Stimulated activated CD4-positive, alpha-beta T cell treated with anti-CD3 and anti-CD28 coated beads, Interleukin-1b, Interleukin-23, amount 100 ng/mL, for 24 hours (primary cell): Measurements from ENCODE around the gene STK39.

Experiments used
- DNase-seq, 4 experiments: peaks; one replicate each; pipeline ENCODE4 v3.0.0-alpha.2; 2020; ENCODE audit warnings: low read depth in 4 of 4, low spot score in 1 of 4

The STK39 gene

DNA sequence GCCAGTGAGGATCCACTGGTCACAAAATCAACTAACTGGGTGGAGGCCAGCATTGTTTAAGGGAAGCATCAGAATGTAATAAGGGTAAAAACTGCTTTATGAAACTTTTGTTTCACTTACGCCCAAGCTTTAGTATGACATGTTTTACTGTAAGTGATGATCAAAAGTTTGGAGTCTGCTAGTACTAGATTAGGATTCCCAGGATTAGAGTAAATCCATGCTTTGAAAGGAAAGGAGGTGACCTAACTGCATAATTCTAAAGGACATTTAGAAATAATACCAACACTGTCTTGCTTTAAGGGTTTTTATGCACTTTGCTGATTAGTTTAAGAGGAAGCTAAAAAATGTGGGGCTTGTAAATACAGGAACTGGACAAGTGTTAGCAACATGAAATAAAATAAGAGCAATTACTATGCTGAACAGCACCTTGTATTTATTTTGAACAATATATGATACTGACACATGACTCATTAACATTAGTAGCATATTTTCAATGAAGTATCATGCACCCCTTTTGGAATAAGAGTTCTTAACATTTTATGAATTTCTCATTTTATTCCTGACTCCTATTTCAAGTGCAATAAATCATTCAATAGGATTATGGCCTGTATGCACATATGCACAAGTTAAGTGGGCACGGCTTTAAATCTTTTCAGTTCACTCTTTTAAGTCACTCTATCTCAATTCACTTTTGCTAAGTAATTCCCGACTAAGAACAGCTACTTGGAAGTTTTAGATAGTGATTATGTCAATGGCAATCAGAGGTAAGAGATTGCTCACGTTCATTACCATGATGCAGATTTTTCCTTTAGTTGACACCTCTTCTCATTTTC, 62.5 kb downstream of the STK39 start:
- no peak for DNase-seq

DNA sequence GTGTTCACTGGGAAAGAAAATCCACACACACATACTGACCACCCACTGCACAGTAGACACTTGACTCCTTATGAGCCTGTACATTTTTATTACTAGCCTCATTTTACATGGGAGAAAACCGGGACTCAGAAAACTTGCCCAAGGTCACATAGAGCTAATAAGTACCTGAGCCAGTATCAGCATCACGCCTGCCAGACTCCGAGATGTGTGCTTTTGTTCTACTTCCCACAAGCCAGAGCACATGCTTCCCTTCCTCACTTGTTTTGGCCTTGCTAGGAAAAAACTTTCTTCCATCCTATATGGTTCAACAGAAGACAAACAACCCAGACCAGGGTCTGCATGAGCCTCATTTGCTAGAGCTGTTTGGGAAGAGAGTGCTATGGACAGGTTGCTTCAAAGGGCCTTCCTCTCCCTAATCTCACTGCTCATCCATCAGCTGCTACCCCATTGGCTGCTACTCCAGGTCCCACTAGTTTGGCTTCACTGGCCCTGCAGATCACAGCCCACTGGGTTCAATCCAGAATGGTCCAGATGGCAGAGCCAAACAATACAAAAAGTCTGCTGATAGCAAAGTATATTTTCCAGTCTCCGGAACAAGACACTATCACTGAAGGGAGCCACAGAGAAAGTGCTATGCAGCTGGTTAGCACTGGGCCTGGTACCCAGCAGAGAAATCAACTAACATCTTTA, 63.9 kb downstream of the STK39 start:
- DNase-seq: no peak

GRCh38 chr2:168182550-168183249, 64.7 kb downstream of the STK39 start:
- DNase-seq: no peak

DNA sequence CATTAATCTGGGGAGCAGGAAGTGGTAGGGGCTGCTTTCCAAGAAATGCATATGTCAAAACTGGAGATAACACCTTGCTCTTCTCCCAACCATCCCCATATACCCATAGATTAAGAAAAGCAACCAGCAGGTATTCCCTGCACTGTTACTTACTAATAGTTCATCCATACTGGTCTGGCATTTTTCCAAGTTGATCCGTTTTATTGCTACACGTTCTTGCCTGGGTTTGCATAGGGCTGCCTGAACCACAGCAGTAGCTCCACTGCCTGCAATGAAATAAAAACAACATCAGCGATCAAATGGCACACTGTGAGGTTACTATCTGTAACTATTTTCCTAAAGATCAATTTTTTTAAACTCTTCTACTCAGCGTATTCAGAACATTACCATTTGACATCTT, 65.6 kb downstream of the STK39 start:
- no peak for DNase-seq

DNA sequence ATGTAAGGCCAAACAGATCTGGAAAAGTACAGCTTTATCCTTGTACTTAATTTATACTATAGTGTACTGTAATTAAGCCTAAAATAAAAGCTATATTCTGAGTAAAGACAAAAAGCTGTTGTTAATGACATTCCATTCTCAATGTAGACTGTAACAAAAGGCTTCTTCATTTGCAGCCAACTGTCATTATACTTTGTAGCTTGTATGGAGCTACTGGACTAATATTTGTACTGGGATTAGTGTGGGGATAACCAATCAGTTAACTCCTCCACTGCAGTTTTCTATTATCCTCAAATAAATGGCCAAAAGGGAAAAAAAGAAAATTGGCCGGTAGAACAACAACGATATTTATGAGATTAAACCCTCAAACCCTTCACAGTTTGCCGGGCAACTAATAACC, 66.5 kb downstream of the STK39 start:
- DNase-seq: no peak

DNA sequence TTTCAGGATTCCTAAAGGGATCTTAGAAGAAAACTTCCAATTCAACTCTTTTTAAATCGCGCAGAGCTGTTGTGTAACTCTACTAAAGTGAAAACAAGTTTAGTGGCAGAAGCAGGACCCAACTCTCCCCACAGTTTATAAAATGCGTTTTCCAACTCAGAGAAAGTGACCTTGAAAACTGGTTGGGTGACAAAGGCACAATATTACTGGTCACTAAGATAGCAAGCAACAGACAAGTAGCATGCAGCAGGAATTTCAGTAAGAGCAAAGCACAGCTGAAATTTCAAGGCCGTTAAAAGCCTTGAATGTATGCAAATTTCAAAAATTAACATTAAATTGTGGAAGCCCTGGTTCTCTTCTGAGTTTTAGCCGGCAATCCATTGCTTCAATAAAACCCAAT, 66.9 kb downstream of the STK39 start:
- no peak for DNase-seq

DNA sequence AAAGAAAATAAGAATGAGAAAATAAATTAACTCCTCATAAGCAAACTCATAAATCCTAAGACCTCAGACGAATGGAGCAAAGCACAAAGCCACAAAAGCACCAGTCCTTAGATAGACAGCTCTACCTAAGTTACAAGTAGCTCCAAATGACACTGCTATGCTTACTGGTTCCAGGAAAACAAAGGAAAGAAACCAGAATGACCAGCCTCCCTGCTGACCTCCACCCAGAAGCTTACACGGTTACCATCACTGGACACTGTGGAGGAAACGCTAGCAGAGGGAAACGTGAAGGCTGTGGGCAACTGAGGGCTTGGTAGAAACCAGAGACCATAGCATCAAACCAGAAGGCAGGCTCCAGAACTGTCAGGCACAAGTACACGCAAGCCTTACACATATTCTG, 67.8 kb downstream of the STK39 start:
- DNase-seq: no peak

GRCh38 chr2:168178520-168179324, 68.7 kb downstream of the STK39 start:
- DNase-seq: no peak

GRCh38 chr2:168176402-168176801, 71.0 kb downstream of the STK39 start:
- DNase-seq: no peak

DNA sequence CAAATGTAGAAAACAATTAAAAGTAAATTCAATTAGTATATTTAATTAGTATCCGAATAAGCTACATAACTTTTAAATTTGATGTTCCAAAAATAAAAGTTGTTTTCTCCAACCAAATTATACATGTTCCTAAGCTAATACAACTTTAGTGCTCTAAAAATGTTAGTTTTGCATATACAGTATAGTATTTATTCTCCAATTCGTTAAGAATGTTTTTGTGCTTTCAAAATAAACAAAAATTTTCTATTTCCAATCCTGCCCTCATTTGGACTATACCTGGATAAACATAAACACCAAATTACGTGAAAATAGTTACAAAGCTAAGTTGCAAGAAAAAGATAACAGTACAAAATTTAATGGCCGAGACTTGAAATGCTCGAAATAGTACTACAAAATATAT, 71.9 kb downstream of the STK39 start:
- DNase-seq: no peak

- no peak for DNase-seq
Observed at GRCh38 chr2:168174756-168175155, 72.6 kb downstream of the STK39 start.

DNA sequence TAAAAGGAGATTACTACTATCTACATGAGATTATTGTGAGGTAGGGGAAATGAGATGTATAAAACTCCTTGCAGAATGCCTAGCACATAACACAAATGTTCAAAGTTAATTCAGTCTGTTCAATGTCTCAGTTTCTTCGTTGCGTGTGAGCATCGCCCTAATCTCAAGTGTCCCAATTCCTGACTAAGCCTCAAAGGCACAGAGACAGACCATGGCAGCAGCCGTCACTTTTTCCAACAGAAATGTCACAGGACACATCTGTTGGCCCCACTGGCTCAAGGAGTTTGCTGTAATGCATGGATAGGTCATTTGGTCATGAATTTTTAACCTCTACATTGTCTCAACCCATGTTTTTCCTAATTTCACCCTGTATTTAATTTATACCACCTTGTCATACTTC, 75.3 kb downstream of the STK39 start:
- DNase-seq: no peak

GRCh38 chr2:168171059-168171762, 76.2 kb downstream of the STK39 start:
- no peak for DNase-seq

DNA sequence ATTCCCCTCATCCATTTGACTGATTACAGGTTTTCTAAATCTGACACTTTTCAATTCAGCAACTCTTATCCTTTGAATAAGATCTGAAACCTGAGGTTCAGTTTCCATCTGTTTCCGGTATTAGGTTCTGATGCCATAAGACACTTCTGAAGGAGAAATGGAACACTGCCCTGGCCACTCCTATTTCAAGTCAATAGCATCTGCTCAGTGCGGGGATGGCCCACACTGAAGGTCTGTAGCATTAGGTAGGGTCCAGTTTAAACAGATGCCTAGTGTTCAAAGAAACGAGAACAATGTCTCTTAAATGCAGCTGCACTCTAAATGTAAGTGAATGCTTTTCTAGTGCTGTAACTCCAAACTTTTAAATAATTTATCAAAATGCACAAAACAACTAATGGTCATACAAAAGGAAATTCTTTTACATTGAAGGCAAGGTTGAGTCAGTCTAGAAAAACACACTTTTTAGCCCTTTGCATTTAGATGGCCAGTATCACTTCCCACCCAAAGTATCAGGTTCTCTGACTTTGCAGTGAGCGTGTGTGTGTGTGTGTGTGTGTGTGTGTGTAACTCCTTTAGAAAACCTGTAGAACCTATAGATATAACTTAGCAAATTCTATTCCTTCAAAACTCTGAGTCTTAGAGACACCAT, 78.2 kb downstream of the STK39 start:
- no peak for DNase-seq

DNA sequence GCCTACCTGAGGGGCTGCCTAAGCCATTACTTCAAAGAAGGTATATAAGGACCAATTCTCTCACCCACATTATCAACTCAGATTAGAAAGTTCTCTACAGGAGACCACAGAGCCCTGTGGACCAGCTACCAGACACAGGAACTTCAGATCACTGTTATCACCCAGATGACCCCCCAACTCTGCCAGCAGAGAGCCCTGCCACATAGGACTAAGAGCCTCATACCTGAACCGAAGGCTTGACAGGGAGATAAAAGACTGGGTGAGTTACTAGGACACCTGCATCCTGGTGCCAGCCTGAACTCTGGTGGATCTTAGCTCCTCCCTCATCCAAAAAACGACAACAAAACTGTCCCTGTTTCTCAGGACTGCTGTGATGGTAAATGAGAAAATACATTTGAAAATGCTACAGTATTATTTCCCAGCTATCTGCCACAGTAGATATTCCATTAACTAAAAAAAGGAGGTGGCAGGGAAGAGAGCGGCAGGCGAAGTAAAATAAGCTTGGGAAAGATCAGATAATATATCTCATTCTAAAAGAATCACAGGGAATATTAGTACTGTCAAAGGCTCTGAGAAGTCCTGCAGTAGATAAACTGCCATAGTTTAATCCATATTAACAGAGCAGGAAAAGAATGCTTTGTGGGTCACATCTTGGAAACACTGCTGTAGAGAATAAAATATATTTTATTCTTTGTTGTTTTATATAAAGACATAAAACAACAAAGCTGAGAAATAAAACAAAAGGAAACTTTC, 79.7 kb downstream of the STK39 start:
- no peak for DNase-seq

DNA sequence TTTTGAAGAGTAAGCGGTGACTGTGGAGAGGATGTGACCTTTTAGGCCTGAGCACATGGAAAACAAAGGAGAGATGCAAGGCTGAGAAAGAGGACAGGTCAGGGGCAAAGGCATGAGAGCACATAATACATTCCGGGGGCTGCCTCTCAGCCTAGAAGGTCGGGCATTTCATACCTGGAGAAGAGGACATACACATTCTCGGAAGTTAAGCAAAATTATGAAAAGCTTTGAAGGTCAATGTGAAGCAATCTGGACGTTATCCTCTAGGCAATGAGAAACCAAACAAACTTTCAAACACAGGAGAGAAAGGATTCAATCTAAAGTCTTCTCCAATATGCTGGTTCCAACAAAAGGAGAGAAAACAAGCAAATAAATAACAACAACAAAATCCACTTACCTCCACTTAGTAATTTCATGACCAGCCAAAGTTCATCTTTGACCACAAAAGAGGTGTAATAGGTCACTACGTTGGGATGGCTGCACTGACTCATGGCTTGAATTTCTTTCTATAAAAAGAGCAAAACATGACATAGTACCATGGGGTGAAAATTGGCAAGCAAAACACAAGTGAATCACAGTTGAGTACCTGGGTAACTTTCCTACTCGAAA, 80.4 kb downstream of the STK39 start:
- DNase-seq: no peak

- DNase-seq: no peak
Observed at GRCh38 chr2:168165985-168166901, 81.2 kb downstream of the STK39 start.

DNA sequence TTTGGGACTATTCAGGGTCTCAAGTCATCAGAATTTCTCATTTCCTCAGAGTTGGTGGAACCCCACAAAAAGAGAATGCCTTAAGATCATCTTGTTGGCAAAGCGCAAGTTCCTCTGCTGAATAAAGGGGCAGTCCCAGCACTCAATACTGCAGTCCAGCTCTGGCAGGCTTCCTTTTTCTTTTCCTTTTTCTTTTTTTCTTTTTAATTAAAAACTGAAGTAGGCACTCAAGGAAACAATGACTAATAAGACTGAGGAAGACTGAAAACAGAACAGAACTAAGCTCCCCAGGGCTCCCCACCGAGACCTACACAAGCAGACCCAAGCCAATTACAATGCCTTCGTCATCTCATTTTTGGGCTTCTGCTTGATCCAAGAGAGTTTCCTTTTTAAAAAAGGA, 82.0 kb downstream of the STK39 start:
- DNase-seq: no peak
